NCI-H446 (cell line): Measurements from ENCODE around the gene PLA2G4C.

Experiments
- DNase-seq, 2 experiments: peaks; one replicate each; lab custom pipeline; 2025; lab: John Stamatoyannopoulos, UW

The PLA2G4C gene

GRCh38 chr19:48053076-48053475, 57.5 kb downstream of the PLA2G4C start:
- no peak for DNase-seq

- no peak for DNase-seq
These were observed 59.1 kb downstream of the PLA2G4C start for GRCh38 chr19:48051335-48052033.

GRCh38 chr19:48044561-48044960, 66.1 kb downstream of the PLA2G4C start:
- no peak for DNase-seq

GRCh38 chr19:48043675-48044258, 66.8 kb downstream of the PLA2G4C start, which contains the start of gene CABP5:
Gene CABP5 (minus strand): TSS chr19:48044079. CDS start chr19:48043922, 157 bp downstream.
- no peak for DNase-seq

DNA sequence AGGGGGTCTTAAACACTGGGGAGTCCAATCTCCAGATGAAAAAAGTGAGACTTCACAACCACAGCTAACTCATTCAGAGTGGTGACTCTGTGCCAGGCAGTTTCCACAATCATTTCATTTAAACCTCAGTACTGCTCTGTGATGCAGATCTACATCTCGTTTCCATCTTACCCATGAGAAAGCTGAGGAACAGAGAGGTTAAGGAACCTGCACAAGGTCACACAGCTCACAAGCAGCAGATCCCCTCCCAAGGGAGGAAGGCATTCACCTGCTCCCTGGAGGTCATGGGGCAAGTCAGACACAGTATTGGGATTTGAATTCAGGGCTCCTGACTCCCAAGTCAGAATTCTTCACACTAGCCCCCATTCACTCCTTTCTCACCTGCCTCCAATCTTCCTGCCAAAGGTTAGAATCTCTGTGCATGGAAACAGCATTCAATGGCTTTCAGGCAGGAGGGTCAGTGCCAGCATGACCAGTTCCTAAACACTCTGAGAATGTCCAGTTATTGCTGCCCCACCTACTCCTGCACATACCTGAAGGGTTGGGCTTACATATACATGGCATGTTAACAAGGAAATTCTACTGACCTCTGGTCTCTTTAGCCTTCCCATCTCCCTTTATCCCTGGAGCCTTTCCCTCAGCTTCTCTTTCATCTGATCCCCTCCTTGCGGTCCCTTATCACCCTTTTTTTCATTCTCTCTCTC, 68.6 kb downstream of the PLA2G4C start:
- DNase-seq = no peak

GRCh38 chr19:48036765-48037164, 73.9 kb downstream of the PLA2G4C start:
- no peak for DNase-seq

DNA sequence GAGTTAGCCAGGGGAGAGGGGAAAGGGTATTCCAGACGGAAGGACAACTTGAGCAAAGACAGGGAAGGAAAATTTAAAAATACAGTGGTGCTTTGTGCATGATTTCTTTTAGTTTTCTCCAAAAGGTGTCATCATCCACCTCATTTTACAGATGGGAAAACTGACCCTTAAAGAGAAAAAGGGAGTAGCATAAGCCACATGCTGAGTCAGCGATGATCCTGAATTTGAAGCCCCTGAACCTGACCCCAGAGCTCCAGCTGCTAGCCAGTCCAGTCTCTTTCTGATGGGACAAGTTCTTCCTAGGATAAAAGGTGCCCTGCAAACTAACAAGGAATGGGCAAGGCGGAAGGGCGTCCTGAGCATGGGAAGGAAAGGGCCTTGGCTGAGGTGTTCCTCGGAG, 77.0 kb downstream of the PLA2G4C start:
- DNase-seq = no peak

GRCh38 chr19:48030073-48030472, 80.5 kb downstream of the PLA2G4C start:
- DNase-seq = no peak

DNA sequence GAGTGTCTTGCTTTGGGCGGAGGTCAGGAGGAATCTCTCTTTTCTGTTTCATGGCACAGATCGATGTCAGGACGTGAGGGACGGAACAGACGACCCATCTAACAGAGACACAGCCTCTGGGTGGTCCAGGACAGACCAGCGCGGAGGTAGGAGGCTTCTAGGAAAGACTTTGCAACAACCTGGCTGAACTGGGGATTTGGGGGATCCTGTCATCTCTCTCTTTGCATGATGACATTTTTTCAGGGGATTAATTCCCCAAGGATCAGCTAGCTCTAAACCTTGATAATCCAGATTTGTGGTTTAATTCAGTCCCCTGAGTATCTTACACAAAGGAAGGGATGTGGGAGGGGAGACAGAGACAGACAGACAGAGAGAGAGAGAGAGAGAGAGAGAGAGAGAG, 81.2 kb downstream of the PLA2G4C start:
- no peak for DNase-seq

- DNase-seq = no peak
These were observed 85.1 kb downstream of the PLA2G4C start for GRCh38 chr19:48025480-48025879.

- DNase-seq = no peak
These were observed 87.1 kb downstream of the PLA2G4C start for GRCh38 chr19:48023518-48023917.

- no peak for DNase-seq
These were observed 87.6 kb downstream of the PLA2G4C start for GRCh38 chr19:48023011-48023410.

DNA sequence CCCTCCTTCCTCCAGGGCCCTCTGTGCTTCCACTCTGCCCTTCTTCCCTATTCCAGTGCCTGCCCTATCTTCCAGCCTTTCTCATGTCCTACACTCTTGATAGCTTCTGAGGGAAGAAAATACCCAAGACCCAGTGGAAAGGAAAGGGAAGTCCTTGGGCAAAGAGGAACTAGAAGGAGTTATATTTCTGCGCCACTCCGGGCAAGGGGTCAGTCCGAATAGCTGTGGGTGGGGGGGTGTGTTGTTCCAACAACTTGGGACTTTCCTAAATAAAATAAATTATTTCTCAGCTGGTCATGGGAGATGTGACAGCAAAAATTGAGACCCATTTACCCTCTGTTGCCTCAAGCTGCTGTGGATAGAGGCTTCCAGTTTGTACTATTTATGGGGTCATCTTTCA, 89.9 kb downstream of the PLA2G4C start:
- DNase-seq = no peak

- DNase-seq = no peak
These were observed 99.5 kb downstream of the PLA2G4C start for GRCh38 chr19:48010932-48011758.

- no peak for DNase-seq
These were observed 103.9 kb downstream of the PLA2G4C start for GRCh38 chr19:48006762-48007161.

DNA sequence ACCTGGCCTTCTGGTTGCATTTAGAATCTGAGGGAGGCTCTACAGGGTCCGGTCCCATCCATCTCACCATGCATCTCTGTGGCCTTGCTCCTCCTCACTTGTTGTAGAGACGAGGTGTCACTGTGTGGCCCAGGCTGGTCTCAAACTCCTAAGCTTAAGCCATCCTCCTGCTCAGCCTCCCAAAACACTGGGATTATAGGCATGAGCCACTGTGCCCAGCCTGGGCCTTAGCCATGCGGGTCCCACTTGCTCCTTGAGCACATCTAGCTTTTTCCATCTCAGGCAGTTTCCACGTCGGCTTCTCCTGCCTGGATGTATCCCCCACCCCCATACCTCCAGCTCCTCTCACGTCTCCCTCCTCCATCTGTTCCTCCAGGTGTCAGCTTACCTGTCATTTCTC, 106.4 kb downstream of the PLA2G4C start:
- DNase-seq = no peak

DNA sequence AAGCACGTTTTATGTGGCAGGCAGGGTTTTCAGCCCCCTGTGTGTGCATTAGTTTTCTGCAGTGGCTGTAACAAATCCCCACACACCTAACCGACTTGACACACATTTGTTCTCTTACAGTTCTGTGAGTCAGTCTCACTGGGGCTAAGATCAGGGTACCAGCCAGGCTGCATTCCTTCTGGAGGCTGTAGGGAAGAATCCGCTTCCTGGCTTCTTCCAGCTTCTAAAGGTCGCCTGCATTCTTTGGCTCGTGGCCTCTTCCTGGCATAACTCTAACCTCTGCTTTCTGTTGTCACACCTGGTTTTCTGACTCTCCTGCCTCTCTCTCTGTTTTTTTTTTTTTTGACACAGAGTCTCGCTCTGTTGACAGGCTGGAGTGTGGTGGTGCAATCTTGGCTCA, 109.8 kb downstream of the PLA2G4C start:
- DNase-seq = no peak

GRCh38 chr19:47998800-47999199, 111.8 kb downstream of the PLA2G4C start:
- DNase-seq = no peak
